GM18951 (cell line): ENCODE measurements around the gene TNF.

Experiments used
- POLR2A ChIP-seq: IDR thresholded peaks from 4 replicates; pipeline ENCODE4 v1.6.1; 2011; ENCODE audit warnings: mild to moderate bottlenecking; ENCODE audit not compliant: insufficient read length, insufficient read depth; ENCODE audit errors: extremely low read depth
- in situ Hi-C: fragments of 300-500 bp; cut with MboI; formaldehyde crosslinking; loops from one replicate; pipeline ENCODE4 v1.12.0; 2022; ENCODE audit warnings: low sequenced_read_pairs, mixed read lengths, inconsistent platforms; ENCODE audit not compliant: unreplicated experiment

The TNF gene

GRCh38 chr6:31535538-31536324, 39.6 kb upstream of the TNF start:
- no peak for TF ChIP-seq POLR2A
- in situ Hi-C loops: no loop called here

- no peak for TF ChIP-seq POLR2A
- in situ Hi-C loops: no loop called here
These were observed 36.5 kb upstream of the TNF start for GRCh38 chr6:31538805-31539400.

GRCh38 chr6:31540640-31541039, 34.7 kb upstream of the TNF start:
- in situ Hi-C loops: no loop called here
- no peak for TF ChIP-seq POLR2A

- TF ChIP-seq POLR2A: no peak
- in situ Hi-C loops: no loop called here
These were observed 34.2 kb upstream of the TNF start for GRCh38 chr6:31541059-31541657.

GRCh38 chr6:31541658-31542521, 33.5 kb upstream of the TNF start, which contains the start of gene DDX39B:
Gene DDX39B (minus strand): TSS chr6:31542003. CDS start chr6:31540532, 1,471 bp downstream.
- TF ChIP-seq POLR2A: peak; percentile 86
- in situ Hi-C loops: no loop called here

GRCh38 chr6:31543639-31544038, 31.7 kb upstream of the TNF start:
- in situ Hi-C loops: no loop called here
- no peak for TF ChIP-seq POLR2A

- TF ChIP-seq POLR2A: no peak
- in situ Hi-C loops: no loop called here
These were observed 30.7 kb upstream of the TNF start for GRCh38 chr6:31544676-31545075.

GRCh38 chr6:31545291-31545690, 30.1 kb upstream of the TNF start:
- no peak for TF ChIP-seq POLR2A
- in situ Hi-C loops: no loop called here

- in situ Hi-C loops: no loop called here
- no peak for TF ChIP-seq POLR2A
These were observed 28.9 kb upstream of the TNF start, which contains the start of gene ATP6V1G2 for GRCh38 chr6:31546339-31546957. Gene ATP6V1G2 (minus strand): TSS chr6:31546608. CDS start chr6:31546559, 49 bp downstream.

GRCh38 chr6:31546958-31547726, 28.2 kb upstream of the TNF start, which contains the start of gene NFKBIL1:
Gene NFKBIL1 (plus strand): TSS chr6:31547608. CDS start chr6:31547695, 87 bp downstream.
- TF ChIP-seq POLR2A: peak; percentile 59
- in situ Hi-C loops: no loop called here

GRCh38 chr6:31547727-31548543, 27.4 kb upstream of the TNF start:
- in situ Hi-C loops: no loop called here

More at GRCh38 chr6:31547727-31548543, 27.4 kb upstream of the TNF start:
- TF ChIP-seq POLR2A: no peak
